B cell (primary cell): Measurements from ENCODE around the gene SMPX.

Experiments used
- EZH2 ChIP-seq: IDR thresholded peaks from 2 replicates; pipeline ENCODE4 v1.6.1; 2012; ENCODE audit warnings: borderline replicate concordance, low read depth, mild to moderate bottlenecking, moderate library complexity, low read length; ENCODE audit not compliant: insufficient read depth, poor library complexity, severe bottlenecking
- TF ChIP-seq, protein P1 (sequence below): fragments of 200-600 bp; IDR thresholded peaks from one replicate; pipeline ENCODE4 v1.8.0; 2022; ENCODE audit warnings: antibody characterized with exemption, mild to moderate bottlenecking

DNA sequence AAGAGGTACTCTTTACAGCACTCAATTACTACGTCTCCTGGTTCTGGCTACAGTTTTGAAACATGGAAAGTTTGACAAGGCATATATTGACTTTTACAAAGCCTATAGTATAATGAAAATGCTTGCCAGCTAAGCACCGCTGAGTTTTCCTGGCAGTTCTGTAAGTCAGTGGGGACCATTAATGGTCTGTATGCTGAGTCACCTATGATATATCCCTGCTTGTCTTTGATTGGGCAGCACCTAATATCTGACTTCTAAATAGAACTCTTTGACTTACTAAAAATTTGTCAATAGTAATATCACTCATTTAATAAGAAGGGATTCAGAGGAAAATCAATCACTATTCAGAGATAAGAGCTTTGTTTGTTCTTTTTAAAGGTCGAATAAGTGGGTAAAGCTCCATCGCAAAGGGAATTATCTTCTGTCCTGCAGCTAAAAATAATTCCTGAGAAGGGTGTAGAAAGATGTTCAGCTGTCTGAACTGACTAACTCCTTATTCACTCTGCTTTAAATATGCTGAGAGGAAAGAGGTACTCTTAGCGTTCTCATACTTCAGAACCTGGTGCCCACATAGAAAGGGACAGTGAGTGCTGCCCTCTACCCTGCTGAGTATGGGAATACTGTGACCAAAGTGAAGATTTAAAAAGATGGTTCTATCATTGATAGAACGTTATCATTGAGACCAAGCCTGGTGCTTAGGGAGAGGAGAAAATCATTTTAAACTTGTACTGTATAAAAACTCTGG, 959 bp downstream of the SMPX start:
- TF ChIP-seq, protein P1, sequence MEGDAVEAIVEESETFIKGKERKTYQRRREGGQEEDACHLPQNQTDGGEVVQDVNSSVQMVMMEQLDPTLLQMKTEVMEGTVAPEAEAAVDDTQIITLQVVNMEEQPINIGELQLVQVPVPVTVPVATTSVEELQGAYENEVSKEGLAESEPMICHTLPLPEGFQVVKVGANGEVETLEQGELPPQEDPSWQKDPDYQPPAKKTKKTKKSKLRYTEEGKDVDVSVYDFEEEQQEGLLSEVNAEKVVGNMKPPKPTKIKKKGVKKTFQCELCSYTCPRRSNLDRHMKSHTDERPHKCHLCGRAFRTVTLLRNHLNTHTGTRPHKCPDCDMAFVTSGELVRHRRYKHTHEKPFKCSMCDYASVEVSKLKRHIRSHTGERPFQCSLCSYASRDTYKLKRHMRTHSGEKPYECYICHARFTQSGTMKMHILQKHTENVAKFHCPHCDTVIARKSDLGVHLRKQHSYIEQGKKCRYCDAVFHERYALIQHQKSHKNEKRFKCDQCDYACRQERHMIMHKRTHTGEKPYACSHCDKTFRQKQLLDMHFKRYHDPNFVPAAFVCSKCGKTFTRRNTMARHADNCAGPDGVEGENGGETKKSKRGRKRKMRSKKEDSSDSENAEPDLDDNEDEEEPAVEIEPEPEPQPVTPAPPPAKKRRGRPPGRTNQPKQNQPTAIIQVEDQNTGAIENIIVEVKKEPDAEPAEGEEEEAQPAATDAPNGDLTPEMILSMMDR: no peak
- no peak for TF ChIP-seq EZH2
